Stimulated activated CD8-positive, alpha-beta memory T cell treated with anti-CD3 and anti-CD28 coated beads, Interleukin-15, amount 100 ng/mL, for 4 hours (primary cell): ENCODE measurements around the gene ADARB2.

Source experiments
- DNase-seq, 2 donors: peaks; one replicate each; pipeline ENCODE4 v3.0.0-alpha.2; 2020; ENCODE audit warnings: low read depth in 2 of 2

Gene ADARB2

DNA sequence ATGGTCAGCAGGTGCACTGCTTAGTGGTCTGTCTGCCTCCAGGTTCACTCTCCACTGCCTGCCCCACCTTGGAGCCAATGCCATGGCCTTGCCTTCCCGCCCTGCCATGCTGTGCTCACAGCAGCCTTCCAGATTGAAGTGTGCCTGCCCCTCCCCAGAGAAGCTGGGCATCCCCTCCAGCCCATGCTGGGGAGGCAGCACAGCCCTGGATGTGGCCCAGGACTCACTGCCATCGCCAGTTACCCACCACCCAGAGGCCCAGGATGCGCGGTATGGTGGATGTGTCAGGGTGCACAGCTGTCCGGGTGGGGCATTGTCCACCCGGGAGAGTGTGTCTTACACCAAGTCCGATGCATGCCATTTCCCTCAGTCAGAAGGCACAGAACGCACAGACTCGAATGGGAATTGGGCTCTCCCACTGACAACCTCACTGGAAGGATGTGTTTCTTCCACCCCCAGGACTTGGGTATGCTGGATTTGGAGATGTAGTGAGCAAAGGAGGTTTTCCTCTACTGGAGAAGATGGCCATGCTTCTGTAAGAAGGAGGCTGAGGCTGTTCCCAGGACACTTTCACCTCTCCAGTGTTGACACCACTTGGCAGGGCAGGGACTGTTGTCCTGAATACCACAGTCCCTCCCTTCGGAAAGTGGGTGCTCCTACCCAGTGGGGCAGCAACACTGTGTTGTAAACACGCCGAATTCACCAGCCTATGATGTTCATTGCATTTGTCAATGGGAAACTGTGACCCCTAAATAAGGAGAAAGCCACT is 122.0 kb downstream of the ADARB2 start:
- no peak for DNase-seq

- DNase-seq: no peak
These were observed 123.8 kb downstream of the ADARB2 start for GRCh38 chr10:1613511-1613910.

DNA sequence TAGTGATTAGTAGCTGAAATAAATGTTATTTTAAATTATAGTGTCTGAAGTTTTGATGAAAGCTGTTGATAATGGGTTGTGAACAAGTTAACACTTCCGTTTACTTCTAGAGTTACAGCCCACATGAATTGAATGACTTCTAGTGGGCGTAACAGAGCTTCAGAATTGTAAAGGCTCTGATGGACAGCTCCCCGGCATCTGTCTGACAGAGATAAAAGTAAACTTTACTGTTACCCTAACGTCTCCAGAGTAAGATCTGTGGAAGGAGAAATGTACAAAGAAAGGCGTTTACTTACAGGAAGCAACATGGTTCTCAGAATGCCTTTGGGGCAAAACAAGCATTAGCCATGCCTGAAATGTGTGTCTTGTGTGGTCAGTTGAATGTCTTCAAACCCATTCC is 124.4 kb downstream of the ADARB2 start:
- DNase-seq: no peak

DNA sequence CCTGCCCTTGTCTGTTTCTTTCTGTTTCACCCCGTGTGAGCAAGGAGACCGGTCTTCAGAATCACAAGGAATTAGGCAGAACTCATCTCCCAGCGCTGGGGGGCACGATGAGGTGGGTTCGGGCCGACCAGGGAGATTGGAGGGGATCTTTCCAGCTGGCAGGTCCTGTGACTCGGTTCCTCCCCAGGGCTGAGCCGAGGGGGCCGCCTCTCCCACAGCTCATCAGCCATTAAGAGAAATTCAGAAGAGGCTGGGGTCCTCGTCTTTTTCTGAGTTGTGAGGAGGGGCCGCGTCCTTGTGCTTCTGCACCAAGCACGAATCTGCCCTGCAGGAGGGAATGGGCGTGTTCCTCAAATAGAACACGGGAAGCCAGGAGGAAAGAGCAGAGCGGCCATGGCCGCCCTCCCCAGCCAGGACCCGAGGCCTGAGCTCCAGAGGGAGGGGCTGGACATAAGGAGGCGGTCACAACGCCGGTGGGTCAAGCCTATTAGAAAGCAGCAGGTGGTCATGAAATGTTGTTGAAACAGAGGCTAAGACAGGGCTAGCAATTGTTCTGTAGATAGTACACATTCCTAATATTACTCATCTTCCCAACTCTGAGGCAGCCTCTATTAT is 125.3 kb downstream of the ADARB2 start:
- no peak for DNase-seq

GRCh38 chr10:1610986-1611770 is 126.1 kb downstream of the ADARB2 start:
- DNase-seq: no peak

DNA sequence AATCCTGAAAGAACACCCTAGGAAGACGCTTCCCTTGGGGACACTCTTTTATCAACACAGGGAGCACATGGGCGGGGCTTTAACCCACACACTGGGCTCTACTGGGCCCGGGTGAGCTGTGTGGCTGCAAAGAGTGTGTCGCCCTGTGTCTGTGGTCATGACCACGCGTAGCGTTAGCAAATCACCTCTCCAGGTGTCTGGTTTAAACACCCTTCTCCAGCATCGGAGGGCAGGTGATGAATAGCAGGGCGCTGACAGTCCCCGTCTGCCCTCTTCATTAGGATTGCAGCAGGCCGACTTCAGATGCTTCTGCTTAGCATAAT is 127.7 kb downstream of the ADARB2 start:
- DNase-seq: no peak

DNA sequence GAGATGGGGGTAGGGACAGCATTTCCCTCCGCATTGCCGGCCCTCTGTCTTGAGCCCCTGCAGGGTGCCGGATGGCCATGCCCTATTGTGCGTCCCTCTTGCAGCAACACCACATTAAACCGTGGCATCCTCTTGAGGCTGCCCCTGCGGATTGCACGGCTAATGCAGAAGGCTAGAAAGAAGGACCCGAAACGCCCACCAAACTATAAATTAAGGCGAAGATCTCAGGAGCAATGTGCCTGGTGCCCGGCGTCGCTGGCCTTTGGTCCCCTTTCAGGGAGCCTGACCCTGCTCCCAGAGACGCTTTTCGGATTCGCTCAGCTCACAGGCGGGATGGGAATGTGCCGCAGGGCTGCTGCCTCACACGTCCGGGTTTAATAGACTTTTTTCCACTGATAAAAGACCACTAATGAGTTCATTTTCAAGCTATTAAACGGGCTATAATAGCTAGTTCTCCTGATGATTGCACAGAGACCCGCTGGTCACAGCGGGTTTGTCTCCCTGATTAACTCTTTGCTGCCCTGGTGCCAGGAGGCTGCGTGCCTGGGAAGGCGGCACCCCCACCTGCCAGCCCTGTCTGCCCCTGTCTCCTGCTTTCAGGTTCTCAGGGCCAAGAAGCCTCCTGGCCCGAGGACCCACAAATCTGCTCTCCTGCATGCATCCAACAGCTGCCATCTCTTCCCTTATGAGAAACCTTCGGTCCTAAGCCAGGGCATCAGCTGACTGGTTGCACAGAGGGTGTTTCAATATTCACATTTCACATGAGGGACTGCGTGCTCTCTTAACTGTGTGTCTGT is 128.3 kb downstream of the ADARB2 start:
- DNase-seq: no peak

DNA sequence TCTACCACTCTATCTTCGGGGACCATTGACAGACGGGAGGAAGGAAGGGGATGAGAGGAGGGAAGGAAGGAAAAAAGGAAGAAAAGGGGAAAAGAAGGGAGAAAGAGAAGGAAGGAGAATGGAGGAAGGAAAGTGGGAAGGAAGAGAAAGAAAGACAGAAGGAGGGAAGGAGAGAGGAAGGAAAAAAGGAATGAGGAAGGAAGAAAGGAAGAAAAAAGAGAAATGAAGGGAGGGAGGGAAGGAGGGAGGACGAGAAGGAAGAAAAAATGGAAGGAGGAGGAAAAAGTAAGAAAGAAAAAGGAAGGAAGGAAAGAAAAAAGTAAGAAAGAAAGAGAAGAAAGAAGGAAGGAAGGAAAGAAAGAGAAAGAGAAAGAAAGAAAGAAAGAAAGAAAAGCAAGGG is 128.9 kb downstream of the ADARB2 start:
- DNase-seq: no peak

DNA sequence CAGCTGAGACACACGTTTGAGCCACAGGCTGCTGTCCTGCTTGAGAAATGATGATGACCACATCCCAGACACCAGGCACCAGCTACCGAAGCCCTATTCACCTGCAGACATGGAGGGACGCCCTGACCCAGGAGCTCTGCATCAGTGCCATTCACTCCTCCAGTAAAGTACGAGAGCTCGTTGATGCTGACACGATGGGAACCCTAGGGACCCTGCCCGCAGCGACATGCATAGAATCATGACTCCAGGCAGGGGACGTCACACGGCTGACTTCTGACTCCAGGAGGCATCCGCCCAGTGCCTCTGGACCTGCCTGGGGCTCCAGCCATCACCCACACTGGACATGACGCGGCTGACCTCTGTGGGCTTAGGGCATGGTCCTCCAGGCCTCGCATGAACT is 129.9 kb downstream of the ADARB2 start:
- no peak for DNase-seq

DNA sequence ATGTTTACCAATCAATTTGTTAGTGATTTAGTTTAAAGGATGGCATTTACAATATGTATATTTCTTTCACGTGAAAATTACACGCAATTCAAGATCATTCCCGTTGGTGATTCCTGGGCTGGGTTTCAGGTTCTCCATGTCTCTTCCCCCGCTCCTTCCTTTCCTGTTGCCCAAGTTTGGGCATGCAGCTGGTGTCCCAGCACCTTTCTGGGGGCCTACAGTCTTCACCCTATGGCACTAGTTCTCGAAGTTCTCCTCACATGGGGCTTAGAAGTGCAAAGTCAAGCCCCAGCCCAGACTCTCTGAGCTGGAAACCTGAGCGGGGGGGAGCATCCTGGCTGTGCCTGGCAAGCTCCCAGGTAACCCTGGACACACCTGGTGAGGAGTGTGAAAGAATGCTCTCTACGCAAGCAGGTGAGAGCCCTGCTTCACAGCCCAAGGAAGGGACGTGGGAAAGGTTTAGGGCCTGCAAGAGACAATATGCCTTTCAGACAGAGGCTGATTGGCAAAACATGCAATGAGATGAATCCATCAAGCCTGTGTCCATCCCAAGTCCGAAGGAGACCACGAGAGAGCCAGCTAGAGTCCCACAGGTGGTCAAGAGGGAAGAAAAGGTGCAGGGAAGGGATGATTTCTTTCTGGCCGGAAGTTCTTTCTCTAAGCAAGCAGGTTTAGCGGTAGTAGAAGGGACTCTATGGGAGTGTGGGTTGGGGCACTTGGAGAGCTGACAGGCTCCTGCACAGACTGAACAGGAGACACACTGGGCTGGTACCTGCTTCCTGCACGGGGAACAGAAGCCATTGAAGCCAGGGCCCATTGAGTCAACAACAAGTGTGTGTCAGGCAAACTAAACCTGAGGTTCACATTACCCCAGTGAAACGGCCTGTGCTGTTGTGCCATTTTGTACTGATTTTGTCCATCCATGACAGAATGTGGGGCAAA is 131.1 kb downstream of the ADARB2 start:
- DNase-seq: no peak

DNA sequence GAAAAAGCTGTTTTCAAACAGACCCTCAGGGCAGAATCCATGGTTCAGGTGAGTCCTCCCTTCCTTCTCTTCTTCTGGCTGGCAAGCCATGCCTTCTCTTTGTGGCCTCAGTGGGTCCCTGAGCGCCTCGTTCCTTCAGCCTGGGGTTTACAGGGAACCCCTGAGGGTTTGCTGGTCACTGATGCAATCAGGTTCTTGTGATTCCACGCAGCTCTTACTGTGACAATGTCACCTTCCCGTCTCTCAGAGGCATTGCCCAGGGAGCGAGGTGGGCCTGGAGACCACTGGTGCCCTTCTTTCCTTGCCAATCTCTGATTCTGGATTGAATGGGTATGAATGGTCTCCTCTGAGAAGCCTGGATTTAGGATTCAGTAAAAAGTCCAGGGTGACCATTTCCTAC is 132.2 kb downstream of the ADARB2 start:
- no peak for DNase-seq

DNA sequence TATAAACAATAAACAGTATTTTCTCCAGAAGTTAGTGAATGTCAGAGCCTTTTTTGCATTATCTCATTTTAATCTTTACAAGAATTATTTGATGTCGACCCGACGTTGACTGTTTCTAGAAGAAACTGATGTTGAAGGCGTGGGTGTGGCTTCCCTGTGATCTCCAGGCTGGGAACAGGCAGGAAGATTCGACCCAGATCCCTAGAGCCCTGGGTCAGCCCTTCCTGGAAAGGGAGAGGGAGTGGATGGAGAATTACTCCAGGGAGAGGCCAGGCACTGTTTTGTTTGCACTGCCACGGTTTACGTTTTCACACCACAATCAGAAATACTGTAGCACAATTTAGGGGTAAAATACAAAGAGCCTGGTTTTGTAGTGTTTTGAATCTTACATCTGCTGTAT is 133.1 kb downstream of the ADARB2 start:
- DNase-seq: no peak

GRCh38 chr10:1603181-1603580 is 134.1 kb downstream of the ADARB2 start:
- no peak for DNase-seq

- no peak for DNase-seq
These were observed 135.3 kb downstream of the ADARB2 start for GRCh38 chr10:1602037-1602484.

DNA sequence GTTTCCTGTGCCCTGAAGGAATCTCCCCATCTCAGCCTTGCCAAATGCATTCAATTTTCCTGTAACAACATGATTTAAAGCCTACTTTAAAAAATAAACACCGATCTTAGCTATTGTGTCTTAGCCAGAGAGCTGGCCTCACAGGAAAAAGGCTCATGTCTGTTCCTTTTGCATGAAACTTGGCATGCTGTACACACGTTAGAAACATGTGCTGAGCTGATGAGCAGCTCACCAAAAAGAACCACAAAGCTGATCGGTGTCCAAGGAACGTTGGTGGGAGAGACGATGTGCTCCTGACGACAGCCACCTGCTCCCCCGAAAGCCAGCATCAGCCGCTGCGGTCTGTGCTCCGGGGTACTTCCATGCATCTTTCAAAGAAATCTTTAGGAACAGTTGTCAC is 135.9 kb downstream of the ADARB2 start:
- DNase-seq: no peak

GRCh38 chr10:1600861-1601260 is 136.5 kb downstream of the ADARB2 start:
- no peak for DNase-seq

- no peak for DNase-seq
These were observed 138.8 kb downstream of the ADARB2 start for GRCh38 chr10:1598393-1599153.

GRCh38 chr10:1597370-1598146 is 139.8 kb downstream of the ADARB2 start:
- no peak for DNase-seq

- DNase-seq: no peak
These were observed 140.7 kb downstream of the ADARB2 start for GRCh38 chr10:1596482-1597099.
